Stimulated activated naive B cell treated with anti-CD40 and anti-IgM and Interleukin-4, amounts not matched to agents 10 μg/mL and 1 μg/mL and 100 μg/mL, for 72 hours (primary cell): ENCODE data around the gene CDRT4.

Experiments used
- ATAC-seq, 2 donors: fragments of 150-1000 bp; cut with Tn5 transposase; replicated peaks; 2 replicates each; pipeline ENCODE4 v1.10.0; 2021; ENCODE audit warnings: moderate library complexity in 1 of 2
- DNase-seq: peaks from one replicate; pipeline ENCODE4 v3.0.0; 2021
- H3K27ac Mint-ChIP-seq: one replicate; pipeline ENCODE4 v1.8.0; 2022; ENCODE audit warnings: mild to moderate bottlenecking, mixed read lengths
- H3K27me3 Mint-ChIP-seq, 2 donors: one replicate each; pipeline ENCODE4 v1.8.0; 2022; ENCODE audit warnings: mixed read lengths in 2 of 2
- H3K36me3 Mint-ChIP-seq, 2 donors: one replicate each; pipeline ENCODE4 v1.8.0; 2022; ENCODE audit warnings: mixed read lengths in 2 of 2, mild to moderate bottlenecking in 1 of 2
- H3K4me1 Mint-ChIP-seq, 2 donors: one replicate each; pipeline ENCODE4 v1.8.0; 2022; ENCODE audit warnings: mixed read lengths in 2 of 2, mild to moderate bottlenecking in 1 of 2
- H3K4me3 Mint-ChIP-seq, 2 donors: one replicate each; pipeline ENCODE4 v1.8.0; 2022; ENCODE audit warnings: mild to moderate bottlenecking in 2 of 2, mixed read lengths in 2 of 2, moderate library complexity in 1 of 2
- H3K9me3 Mint-ChIP-seq, 2 donors: one replicate each; pipeline ENCODE4 v1.8.0; 2022; ENCODE audit warnings: mixed read lengths in 2 of 2, mild to moderate bottlenecking in 1 of 2

The CDRT4 gene

GRCh38 chr17:15413101-15413771 is 54.2 kb downstream of the CDRT4 start:
- H3K27ac Mint-ChIP-seq = no peak overlapping the region
- DNase-seq = no peak
- no peak for ATAC-seq
- H3K4me3 Mint-ChIP-seq = no peak overlapping the region
- H3K27me3 Mint-ChIP-seq = no peaks in the 10 kb centered on the region
- H3K36me3 Mint-ChIP-seq = no peaks in the 10 kb centered on the region
- no peaks in the 10 kb centered on the region for H3K9me3 Mint-ChIP-seq
- H3K4me1 Mint-ChIP-seq = peaks cover 0 to 3% of the 10 kb centered on the region in 2 donors

- Mint-ChIP-seq H3K36me3 (no peaks in the 10 kb centered on the region), H3K4me1 (peaks cover 0 to 3% of the 10 kb centered on the region in 2 donors), H3K4me3 (no peak overlapping the region), H3K9me3 (no peaks in the 10 kb centered on the region), H3K27me3 (no peaks in the 10 kb centered on the region), H3K27ac (no peak overlapping the region)
- ATAC-seq (no peak), DNase-seq (no peak)
Observed at GRCh38 chr17:15412606-15413005, 54.8 kb downstream of the CDRT4 start.

- no peaks in the 10 kb centered on the region for H3K36me3 Mint-ChIP-seq
- DNase-seq = no peak
Observed at GRCh38 chr17:15411384-15412198, 55.8 kb downstream of the CDRT4 start.

GRCh38 chr17:15409721-15410250 is 57.6 kb downstream of the CDRT4 start:
- DNase-seq (no peak), ATAC-seq (no peak)
- no peak overlapping the region for H3K4me3 Mint-ChIP-seq
- H3K27me3 Mint-ChIP-seq = no peaks in the 10 kb centered on the region
- no peaks in the 10 kb centered on the region for H3K9me3 Mint-ChIP-seq
- H3K27ac Mint-ChIP-seq = no peak overlapping the region
- no peaks in the 10 kb centered on the region for H3K36me3 Mint-ChIP-seq
- peaks cover 0 to 3% of the 10 kb centered on the region in 2 donors for H3K4me1 Mint-ChIP-seq

More at GRCh38 chr17:15411384-15412198, 55.8 kb downstream of the CDRT4 start:
- Mint-ChIP-seq H3K27ac (no peak overlapping the region), H3K9me3 (no peaks in the 10 kb centered on the region), H3K4me3 (no peak overlapping the region), H3K4me1 (peaks cover 0 to 3% of the 10 kb centered on the region in 2 donors), H3K27me3 (no peaks in the 10 kb centered on the region)
- ATAC-seq = no peak

GRCh38 chr17:15408803-15409202 is 58.6 kb downstream of the CDRT4 start:
- no peaks in the 10 kb centered on the region for H3K36me3 Mint-ChIP-seq
- no peaks in the 10 kb centered on the region for H3K9me3 Mint-ChIP-seq
- H3K27me3 Mint-ChIP-seq = no peaks in the 10 kb centered on the region
- no peak overlapping the region for H3K27ac Mint-ChIP-seq
- ATAC-seq = no peak
- no peak overlapping the region for H3K4me3 Mint-ChIP-seq
- no peak for DNase-seq
- H3K4me1 Mint-ChIP-seq = peaks cover 0 to 3% of the 10 kb centered on the region in 2 donors

GRCh38 chr17:15406081-15406480 is 61.3 kb downstream of the CDRT4 start:
- H3K27ac Mint-ChIP-seq = no peak overlapping the region
- ATAC-seq (no peak), DNase-seq (no peak)
- no peaks in the 10 kb centered on the region for H3K9me3 Mint-ChIP-seq
- no peak overlapping the region for H3K4me3 Mint-ChIP-seq
- H3K36me3 Mint-ChIP-seq = no peaks in the 10 kb centered on the region
- H3K4me1 Mint-ChIP-seq = no peaks in the 10 kb centered on the region
- H3K27me3 Mint-ChIP-seq = no peaks in the 10 kb centered on the region

- ATAC-seq = no peak
- no peaks in the 10 kb centered on the region for H3K27me3 Mint-ChIP-seq
- no peaks in the 10 kb centered on the region for H3K36me3 Mint-ChIP-seq
- H3K4me1 Mint-ChIP-seq = no peaks in the 10 kb centered on the region
- DNase-seq = no peak
- H3K4me3 Mint-ChIP-seq = no peak overlapping the region
- no peak overlapping the region for H3K27ac Mint-ChIP-seq
- no peaks in the 10 kb centered on the region for H3K9me3 Mint-ChIP-seq
Observed at GRCh38 chr17:15405058-15405415, 62.4 kb downstream of the CDRT4 start.

GRCh38 chr17:15404106-15405057 is 63.0 kb downstream of the CDRT4 start:
- ATAC-seq = no peak
- Mint-ChIP-seq H3K4me3 (no peak overlapping the region), H3K4me1 (no peaks in the 10 kb centered on the region), H3K36me3 (no peaks in the 10 kb centered on the region), H3K27me3 (no peaks in the 10 kb centered on the region), H3K9me3 (no peaks in the 10 kb centered on the region), H3K27ac (no peak overlapping the region)
- DNase-seq = no peak

GRCh38 chr17:15403276-15403939 is 64.0 kb downstream of the CDRT4 start:
- Mint-ChIP-seq H3K27me3 (peaks cover under 1 to 7% of the 10 kb centered on the region in 2 donors), H3K9me3 (no peaks in the 10 kb centered on the region), H3K27ac (no peak overlapping the region), H3K36me3 (no peaks in the 10 kb centered on the region), H3K4me3 (no peak overlapping the region), H3K4me1 (no peaks in the 10 kb centered on the region)
- ATAC-seq (no peak), DNase-seq (no peak)

GRCh38 chr17:15399443-15399842 is 68.0 kb downstream of the CDRT4 start:
- Mint-ChIP-seq H3K4me1 (no peaks in the 10 kb centered on the region), H3K4me3 (no peak overlapping the region), H3K27ac (no peak overlapping the region), H3K27me3 (peaks cover 4 to 7% of the 10 kb centered on the region in 2 donors), H3K36me3 (no peaks in the 10 kb centered on the region), H3K9me3 (no peaks in the 10 kb centered on the region)
- DNase-seq (no peak), ATAC-seq (no peak)

GRCh38 chr17:15398736-15399331 is 68.6 kb downstream of the CDRT4 start:
- no peak for ATAC-seq
- H3K9me3 Mint-ChIP-seq = no peaks in the 10 kb centered on the region
- H3K36me3 Mint-ChIP-seq = no peaks in the 10 kb centered on the region
- no peak for DNase-seq
- H3K4me1 Mint-ChIP-seq = no peaks in the 10 kb centered on the region
- peaks cover 5 to 8% of the 10 kb centered on the region in 2 donors for H3K27me3 Mint-ChIP-seq
- no peak overlapping the region for H3K27ac Mint-ChIP-seq
- no peak overlapping the region for H3K4me3 Mint-ChIP-seq

- no peak for DNase-seq
- Mint-ChIP-seq H3K4me1 (no peaks in the 10 kb centered on the region), H3K27me3 (peaks cover 10 to 13% of the 10 kb centered on the region in 2 donors), H3K9me3 (peaks cover 0 to 3% of the 10 kb centered on the region in 2 donors), H3K27ac (no peak overlapping the region), H3K4me3 (no peak overlapping the region), H3K36me3 (no peaks in the 10 kb centered on the region)
- no peak for ATAC-seq
Observed at GRCh38 chr17:15398291-15398690, 69.1 kb downstream of the CDRT4 start.

GRCh38 chr17:15397620-15398019 is 69.8 kb downstream of the CDRT4 start:
- Mint-ChIP-seq H3K4me1 (no peaks in the 10 kb centered on the region), H3K36me3 (no peaks in the 10 kb centered on the region), H3K27ac (no peak overlapping the region), H3K27me3 (peaks cover 10 to 13% of the 10 kb centered on the region in 2 donors), H3K4me3 (no peak overlapping the region), H3K9me3 (peaks cover 0 to 3% of the 10 kb centered on the region in 2 donors)
- no peak for ATAC-seq
- no peak for DNase-seq
